KOPT-K1 (cell line): ENCODE results near the gene RND3.

Source experiments
- H3K27ac ChIP-seq: fragments of 200-600 bp; sonication (generic); 2 replicates; pipeline ENCODE4 v1.5.1; 2016; ENCODE audit warnings: antibody characterized with exemption, mild to moderate bottlenecking, low read depth, low read length; ENCODE audit not compliant: poor library complexity, severe bottlenecking
- H3K36me3 ChIP-seq: fragments of 200-600 bp; sonication (generic); 2 replicates; pipeline ENCODE4 v1.5.1; 2017; ENCODE audit warnings: antibody characterized with exemption, mild to moderate bottlenecking, low read length, moderate library complexity; ENCODE audit not compliant: insufficient read depth
- H3K9me3 ChIP-seq: fragments of 200-600 bp; sonication (generic); 2 replicates; pipeline ENCODE4 v1.5.1; 2017; ENCODE audit warnings: antibody characterized with exemption, low read length, mild to moderate bottlenecking; ENCODE audit not compliant: insufficient read depth, poor library complexity, severe bottlenecking

The RND3 gene

DNA sequence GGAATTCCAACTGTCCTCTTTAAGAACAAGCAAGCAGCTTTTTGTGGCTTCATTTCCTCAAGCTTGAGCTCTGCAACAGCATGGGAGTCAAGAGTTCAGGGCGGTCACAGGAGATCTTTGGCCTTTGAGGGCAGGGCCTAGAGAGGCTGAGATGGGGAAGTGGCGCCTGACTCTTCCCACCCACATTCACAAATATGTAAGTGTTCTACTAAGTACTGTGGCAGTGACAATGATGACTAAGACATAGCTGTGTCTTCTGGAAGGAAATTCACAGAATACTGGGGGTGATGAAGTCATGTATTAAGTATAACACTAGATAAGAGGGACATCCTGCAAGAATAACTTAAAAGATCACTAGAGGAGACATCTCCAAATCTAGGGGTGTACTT is 15.0 kb downstream of the RND3 start:
- H3K27ac ChIP-seq, result no peak overlapping the region
- H3K36me3 ChIP-seq, result 0 out of 2 replicates have a peak, but pooled peaks cover 11% of the 10 kb centered on the region

DNA sequence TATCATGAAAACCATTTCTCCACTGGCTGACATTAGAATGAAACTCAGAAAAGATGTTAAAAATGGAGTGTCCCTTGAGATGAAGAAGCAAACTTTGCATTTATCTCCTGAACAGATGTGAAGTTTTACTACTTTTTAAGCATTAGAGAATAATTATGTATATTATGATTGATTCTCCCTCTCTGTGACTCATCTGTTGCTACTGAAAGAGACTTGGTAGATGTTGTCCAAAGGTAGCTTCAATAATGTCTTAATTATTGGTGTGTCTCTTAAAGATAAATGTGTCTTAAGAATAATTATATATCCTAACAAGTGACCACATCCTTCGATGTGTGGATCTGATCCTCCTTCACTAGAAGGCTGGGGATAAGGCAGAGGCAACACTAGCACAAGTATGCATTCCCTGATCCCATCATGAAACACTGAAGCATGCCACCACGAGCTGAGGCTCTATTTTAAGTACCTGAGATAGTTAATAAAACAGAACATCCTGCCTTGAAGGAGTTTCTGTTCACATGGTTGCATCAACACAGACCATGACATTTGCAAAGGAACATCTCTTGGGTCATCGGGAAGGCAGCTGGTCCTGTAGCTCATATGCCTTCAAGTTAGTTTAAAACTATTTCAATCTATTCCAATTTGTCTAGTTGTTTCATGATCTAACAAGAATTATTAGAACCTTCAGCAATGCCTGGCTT is 15.5 kb downstream of the RND3 start:
- H3K36me3 ChIP-seq, result 0 out of 2 replicates have a peak, but pooled peaks cover 11% of the 10 kb centered on the region
- H3K9me3 ChIP-seq, result no peaks in the 10 kb centered on the region
- no peak overlapping the region for H3K27ac ChIP-seq

More for the DNA sequence above, 15.0 kb downstream of the RND3 start:
- no peaks in the 10 kb centered on the region for H3K9me3 ChIP-seq

DNA sequence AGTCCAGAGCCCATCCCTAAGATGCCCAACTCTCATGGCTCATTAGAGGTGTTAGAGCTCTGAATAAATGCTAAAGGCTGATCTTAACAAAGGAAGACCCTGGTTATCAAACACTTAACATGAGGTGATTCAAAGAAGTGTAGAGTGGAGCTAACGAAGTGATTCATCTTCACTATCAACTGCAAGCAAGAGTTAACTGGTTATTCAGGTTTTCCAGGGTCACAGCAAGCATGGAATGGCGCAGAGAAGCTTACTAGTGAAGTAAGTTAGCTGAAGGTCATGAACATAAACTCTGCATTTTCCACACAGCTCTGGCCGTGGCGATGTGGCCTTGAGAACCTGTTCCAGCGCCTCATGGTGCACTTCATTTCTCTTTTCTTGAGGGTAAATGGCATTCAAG is 17.0 kb downstream of the RND3 start:
- Histone ChIP-seq H3K9me3 (no peaks in the 10 kb centered on the region), H3K36me3 (0 out of 2 replicates have a peak, but pooled peaks cover 11% of the 10 kb centered on the region), H3K27ac (no peak overlapping the region)

DNA sequence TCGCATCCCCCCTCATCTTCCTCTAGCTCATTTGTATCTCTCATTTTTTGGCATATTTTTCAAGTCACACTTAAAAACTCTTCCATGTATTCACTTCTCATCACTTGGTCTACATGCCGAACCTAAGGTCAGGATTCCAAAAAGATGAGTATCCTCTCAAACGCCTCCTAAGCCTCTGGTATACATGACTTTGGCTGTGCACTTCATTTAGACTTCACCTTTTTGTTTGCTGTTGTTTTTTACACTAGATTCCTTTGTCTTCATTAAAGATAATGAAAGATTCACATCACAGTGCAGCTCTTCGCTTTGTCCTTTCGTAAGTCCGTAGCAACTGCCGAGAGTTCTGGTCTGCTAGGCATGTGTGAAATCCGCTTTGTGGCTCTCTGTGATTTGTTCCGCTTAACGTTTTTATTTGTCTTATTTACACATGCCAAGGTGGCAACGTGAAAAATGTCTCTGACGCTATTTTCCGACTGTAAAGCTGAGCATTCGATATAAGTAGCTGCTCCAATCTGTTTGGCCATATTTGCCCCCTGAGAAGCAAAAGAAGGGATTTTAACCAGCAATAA is 17.7 kb downstream of the RND3 start:
- H3K27ac ChIP-seq, result no peak overlapping the region
- H3K36me3 ChIP-seq, result 0 out of 2 replicates have a peak, but pooled peaks cover 11% of the 10 kb centered on the region

DNA sequence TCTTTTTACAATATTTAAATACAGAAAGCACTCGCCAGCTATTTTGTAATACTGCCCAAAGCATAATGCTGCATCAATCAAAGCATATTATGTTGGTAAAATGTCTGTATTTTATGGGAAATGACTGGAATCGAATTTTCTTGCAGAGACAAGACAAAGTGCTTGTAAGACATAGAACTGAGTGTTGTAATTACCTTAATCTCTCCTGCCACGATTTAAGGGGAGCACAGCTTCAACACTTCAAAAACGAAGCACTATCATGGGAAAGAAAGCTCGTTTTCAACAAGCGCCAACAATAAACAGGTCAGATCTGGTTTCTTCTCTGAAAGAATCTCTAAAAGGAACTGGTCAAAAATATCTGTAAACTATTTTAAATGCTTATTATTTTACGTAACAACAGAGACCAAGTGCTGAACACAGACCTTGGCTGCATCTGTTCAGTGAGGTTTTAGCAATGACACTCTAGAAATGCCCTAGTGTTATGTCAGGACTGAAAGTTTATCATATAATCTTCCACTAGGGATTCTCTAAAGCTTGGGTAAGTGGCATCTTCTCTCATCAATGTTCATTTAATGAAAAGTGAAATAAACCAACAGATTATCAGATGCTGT is 19.0 kb downstream of the RND3 start:
- H3K36me3 ChIP-seq, result 0 out of 2 replicates have a peak, but pooled peaks cover 11% of the 10 kb centered on the region
- H3K27ac ChIP-seq, result no peak overlapping the region
- no peaks in the 10 kb centered on the region for H3K9me3 ChIP-seq

More for the DNA sequence above, 17.7 kb downstream of the RND3 start:
- H3K9me3 ChIP-seq, result no peaks in the 10 kb centered on the region

DNA sequence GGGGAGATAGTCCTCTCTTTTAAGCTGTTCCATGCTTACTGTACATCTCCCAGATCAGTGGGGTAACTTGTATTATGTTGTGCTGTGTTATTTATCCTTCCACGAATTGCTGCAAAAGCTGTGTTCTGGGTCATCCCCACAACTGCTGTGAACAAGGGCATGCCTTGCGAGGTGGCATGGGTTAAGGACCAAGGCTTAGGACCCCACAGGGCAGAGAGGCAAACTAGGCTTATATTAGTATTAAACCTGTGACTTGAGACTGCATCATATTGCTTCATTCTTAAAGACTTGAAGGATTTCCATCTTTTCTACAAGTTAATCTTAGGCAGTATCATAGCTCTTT is 19.9 kb downstream of the RND3 start:
- H3K36me3 ChIP-seq, result 0 out of 2 replicates have a peak, but pooled peaks cover 11% of the 10 kb centered on the region
- no peaks in the 10 kb centered on the region for H3K9me3 ChIP-seq
- H3K27ac ChIP-seq, result no peak overlapping the region

DNA sequence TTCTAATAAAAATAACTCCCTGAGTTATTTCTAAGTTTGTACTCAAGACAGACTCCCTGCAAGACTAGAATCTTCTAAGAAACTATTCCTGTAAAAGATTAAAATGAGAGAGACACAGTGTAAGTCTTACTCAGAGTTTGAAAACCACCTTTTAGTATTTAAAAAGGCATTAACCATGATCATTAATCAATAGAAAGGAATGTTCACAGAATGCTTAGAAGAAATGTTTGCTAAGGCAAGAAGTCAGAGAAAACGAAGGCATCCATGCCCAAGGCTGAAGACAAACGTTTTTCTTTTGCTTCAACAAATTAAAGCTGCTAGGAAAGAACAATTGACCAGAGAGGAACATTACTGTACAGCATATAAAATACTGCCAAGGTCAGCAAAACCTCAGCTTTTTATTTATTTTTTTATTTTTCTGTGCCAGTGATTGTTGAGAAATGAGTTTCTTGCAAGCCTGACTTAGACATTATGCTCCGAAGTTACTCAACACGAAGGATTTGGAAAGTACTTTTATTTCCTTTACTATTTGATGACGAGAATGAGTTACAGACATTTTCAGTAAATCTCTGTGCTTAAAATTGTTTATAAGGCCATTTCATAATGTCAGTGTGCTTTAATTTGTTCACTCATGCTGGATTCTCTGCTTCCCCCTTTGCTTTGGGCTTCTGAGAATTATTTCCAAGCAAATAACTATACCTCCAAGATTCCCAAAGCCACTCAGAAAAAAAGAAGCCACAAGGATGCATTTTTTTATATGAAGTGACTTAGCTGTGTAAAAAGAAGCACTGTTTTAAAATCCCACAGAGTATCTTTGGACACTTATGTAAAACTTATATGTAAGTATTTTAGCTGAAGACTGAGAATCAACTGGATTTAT is 20.5 kb downstream of the RND3 start:
- no peaks in the 10 kb centered on the region for H3K9me3 ChIP-seq
- no peak overlapping the region for H3K27ac ChIP-seq
- H3K36me3 ChIP-seq, result 0 out of 2 replicates have a peak, but pooled peaks cover 9% of the 10 kb centered on the region

DNA sequence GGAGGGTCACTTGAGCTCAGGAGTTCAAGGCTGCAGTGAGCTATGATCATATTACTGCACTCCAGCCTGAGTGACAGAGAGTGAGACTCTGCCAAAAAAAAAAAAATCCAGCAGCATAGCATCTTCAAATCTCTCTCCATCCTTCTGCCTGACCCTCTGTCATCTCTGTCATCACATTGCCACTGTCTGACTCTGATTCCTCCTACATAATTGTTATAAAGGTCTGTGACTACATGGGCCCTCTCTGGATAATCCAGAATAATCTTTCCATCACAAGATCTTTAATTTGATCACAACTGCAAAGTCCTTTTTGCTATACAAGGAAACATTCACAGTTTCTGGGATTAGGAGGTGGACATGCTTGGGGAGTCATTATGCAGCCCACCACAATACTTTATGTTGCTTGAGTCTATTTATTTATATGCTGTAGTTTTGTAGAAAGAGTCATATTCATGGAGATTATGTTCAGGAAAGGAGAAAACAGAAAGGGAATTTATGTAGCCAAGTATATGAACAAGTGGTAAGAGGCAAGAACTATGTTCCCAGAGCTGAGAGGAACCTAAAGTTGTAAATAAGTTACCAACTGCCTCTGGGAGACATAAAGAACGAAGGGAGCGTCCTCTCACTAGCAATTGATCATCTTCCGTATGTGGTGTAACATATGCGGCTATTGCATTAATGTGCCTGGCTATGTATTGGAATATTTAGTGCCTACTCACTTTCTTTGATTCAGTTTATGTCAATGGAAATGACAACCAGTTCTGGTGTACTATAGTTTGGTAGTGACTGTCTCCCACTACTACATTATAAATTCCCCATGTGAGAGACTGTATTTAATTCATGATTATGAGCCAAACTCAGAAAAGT is 21.5 kb downstream of the RND3 start:
- 0 out of 2 replicates have a peak, but pooled peaks cover 7% of the 10 kb centered on the region for H3K36me3 ChIP-seq
- H3K27ac ChIP-seq, result no peak overlapping the region
- H3K9me3 ChIP-seq, result no peaks in the 10 kb centered on the region

DNA sequence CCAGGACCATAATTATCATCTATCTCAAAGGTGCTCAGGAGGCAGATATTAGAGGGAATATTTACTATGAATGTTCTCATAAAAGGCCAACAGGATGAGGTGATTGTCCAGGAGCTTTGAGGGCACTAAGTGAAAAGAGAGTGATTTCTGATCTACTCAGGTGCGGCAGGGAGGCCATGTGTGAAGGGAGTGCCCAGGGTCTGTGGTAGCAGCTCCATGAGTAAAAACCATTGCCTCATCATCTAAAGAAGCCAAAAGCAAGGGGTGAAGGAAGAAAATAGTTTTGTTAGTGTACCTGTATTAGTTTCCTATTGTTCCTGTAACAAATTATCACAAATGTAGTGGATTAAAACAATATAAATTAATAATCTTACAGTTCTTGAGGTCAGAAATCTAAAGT is 22.5 kb downstream of the RND3 start:
- Histone ChIP-seq H3K27ac (no peak overlapping the region), H3K9me3 (no peaks in the 10 kb centered on the region)

DNA sequence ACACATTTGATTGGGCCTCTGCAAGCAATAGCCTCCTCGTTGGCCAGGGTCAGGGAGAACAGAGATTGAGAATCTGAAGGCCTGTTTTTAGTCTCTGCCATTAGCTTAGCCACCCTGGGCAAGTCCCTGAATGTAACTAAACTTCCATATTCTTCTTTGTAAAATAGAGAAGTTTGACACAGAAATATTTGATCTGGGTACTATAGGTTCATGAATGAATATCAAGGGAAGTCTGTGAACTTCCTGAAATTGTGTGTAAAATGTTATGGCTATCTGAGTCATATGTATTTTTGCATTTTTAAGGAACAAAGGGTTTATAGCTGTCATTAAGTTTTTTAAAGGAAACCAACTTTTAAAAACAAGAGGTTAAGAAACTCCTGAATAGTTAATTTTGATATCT is 23.2 kb downstream of the RND3 start:
- H3K27ac ChIP-seq, result no peak overlapping the region

More for the DNA sequence above, 22.5 kb downstream of the RND3 start:
- H3K36me3 ChIP-seq, result no peaks in the 10 kb centered on the region

DNA sequence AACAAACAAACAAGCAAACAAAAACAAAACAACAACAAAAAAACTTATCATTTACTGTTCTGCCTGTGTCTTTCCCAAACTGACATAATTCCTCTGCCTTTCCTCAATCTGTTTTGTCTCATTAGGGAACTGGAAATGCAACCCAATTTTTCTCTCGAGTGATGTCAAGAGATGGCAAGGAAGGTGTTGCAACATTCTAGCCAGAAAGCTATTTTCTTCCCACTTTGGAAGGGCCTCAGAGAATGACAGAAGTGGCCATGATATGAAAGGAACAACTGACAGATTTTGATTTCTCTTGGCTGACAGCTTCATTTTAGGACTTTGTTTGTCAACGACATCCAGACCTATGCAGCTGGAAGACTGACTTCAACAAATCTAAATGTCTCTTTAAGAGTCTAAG is 24.7 kb downstream of the RND3 start:
- no peaks in the 10 kb centered on the region for H3K36me3 ChIP-seq

More for the DNA sequence above, 23.2 kb downstream of the RND3 start:
- H3K9me3 ChIP-seq, result no peaks in the 10 kb centered on the region
- H3K36me3 ChIP-seq, result no peaks in the 10 kb centered on the region

DNA sequence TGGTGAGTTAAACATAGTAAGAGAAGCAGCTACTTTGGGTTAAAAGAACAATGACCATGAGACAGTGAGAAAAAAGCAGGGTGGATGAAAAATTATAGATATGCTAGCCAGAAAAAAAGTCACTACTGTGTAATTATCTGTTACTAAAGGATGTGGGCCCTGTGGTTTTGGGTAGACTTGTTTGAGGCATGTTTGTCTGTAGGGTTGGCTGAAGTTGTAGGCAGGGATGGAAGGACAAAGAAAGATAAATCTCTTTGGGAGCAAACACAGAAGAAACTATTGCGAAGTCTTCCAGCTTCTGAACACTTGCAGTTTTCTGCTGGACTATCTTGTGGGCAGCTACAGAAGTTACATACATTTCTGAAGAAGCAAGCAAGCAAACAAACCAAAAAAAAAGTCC is 28.2 kb downstream of the RND3 start:
- peak overlapping the region; percentile 41 for H3K27ac ChIP-seq
- H3K36me3 ChIP-seq, result no peaks in the 10 kb centered on the region
- H3K9me3 ChIP-seq, result no peaks in the 10 kb centered on the region

More for the DNA sequence above, 24.7 kb downstream of the RND3 start:
- no peak overlapping the region for H3K27ac ChIP-seq
- no peaks in the 10 kb centered on the region for H3K9me3 ChIP-seq

DNA sequence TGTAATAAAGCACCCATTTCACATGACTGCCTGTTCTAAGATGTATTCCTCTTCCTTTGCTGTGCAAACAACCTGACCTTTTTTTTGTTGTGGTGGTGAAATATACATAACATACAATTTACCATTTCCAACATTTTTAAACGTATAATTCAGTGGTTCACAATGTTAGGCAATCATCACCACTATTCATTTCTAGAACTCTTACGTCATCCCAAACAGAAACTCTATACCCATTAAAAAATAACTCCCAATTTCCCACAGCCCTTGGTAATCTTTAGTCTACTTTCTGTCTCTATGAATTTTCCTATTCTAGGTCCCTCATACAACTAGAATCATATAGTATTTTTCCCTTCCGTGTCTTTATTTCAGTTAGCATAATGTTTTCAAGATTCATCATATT is 36.7 kb downstream of the RND3 start:
- Histone ChIP-seq H3K27ac (peak overlapping the region; percentile 73), H3K36me3 (no peaks in the 10 kb centered on the region), H3K9me3 (peaks cover 7% of the 10 kb centered on the region)

DNA sequence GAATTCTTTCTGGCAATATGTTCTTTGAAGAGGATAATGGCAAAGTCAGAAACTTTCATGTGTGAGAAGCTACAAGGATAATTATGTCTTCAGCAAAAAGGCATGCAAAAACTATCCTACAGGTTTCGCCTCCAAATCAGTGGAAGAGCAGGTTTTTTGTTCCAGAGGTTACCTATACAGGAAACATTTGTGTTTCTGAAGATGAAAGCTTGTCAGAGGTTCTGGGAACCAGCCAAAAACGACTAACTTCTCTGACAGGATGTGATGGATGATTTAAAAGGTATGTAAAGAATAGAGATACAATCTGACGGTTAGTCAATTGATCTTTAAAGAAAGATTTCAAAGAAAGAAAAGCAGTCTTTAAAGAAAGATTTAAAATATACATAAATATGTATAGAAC is 37.6 kb downstream of the RND3 start:
- Histone ChIP-seq H3K36me3 (no peaks in the 10 kb centered on the region), H3K27ac (peak overlapping the region; percentile 73), H3K9me3 (peaks cover 7% of the 10 kb centered on the region)
